HG03432 (cell line): Measurements from ENCODE around the gene C1QC.

Source experiments
- ATAC-seq: cut with Tn5 transposase; IDR thresholded peaks from one replicate; pipeline ENCODE4 v1.9.1; 2021; ENCODE audit warnings: mild to moderate bottlenecking, moderate library complexity; ENCODE audit not compliant: unreplicated experiment

The C1QC gene

GRCh38 chr1:22676916-22677583 lies 33.6 kb downstream of the C1QC start:
- ATAC-seq, result no peak

- no peak for ATAC-seq
Observed at GRCh38 chr1:22677931-22678896, 34.8 kb downstream of the C1QC start.

GRCh38 chr1:22680726-22681125 lies 37.3 kb downstream of the C1QC start:
- no peak for ATAC-seq

- no peak for ATAC-seq
Observed at GRCh38 chr1:22681556-22682276, 38.3 kb downstream of the C1QC start.

- ATAC-seq, result no peak
Observed at GRCh38 chr1:22683547-22683946, 40.1 kb downstream of the C1QC start.

- ATAC-seq, result no peak
Observed at GRCh38 chr1:22685591-22686059, 42.2 kb downstream of the C1QC start.

- no peak for ATAC-seq
Observed at GRCh38 chr1:22687191-22687590, 43.8 kb downstream of the C1QC start.

GRCh38 chr1:22688466-22688865 lies 45.0 kb downstream of the C1QC start:
- no peak for ATAC-seq

- no peak for ATAC-seq
Observed at GRCh38 chr1:22689505-22689904, 46.1 kb downstream of the C1QC start.

GRCh38 chr1:22691031-22691753 lies 47.8 kb downstream of the C1QC start:
- no peak for ATAC-seq

- no peak for ATAC-seq
Observed at GRCh38 chr1:22694172-22694571, 50.7 kb downstream of the C1QC start.

- ATAC-seq, result no peak
Observed at GRCh38 chr1:22696610-22697009, 53.2 kb downstream of the C1QC start.
